H9 (cell line): ENCODE data around the gene COL23A1. TPM values are rescaled to one million over a fixed set of nuclear protein-coding genes. Genes with fewer than 3 reads are reported as not detected.

Source experiments
- DNase-seq: peaks from one replicate; pipeline ENCODE4 v3.0.0-alpha.2; 2017
- H2AFZ ChIP-seq: one replicate; pipeline ENCODE4 v1.6.1; 2013; ENCODE audit warnings: mild to moderate bottlenecking, low read length, control low read depth, moderate library complexity
- H2AK5ac ChIP-seq: 2 replicates; pipeline ENCODE4 v1.6.1; 2013; ENCODE audit warnings: low read length, control low read depth, mixed read lengths; ENCODE audit not compliant: insufficient read length
- H2BK120ac ChIP-seq: one replicate; pipeline ENCODE4 v1.6.1; 2013; ENCODE audit warnings: low read depth, mild to moderate bottlenecking, low read length, control low read depth, inconsistent platforms; ENCODE audit not compliant: poor library complexity, severe bottlenecking
- H2BK12ac ChIP-seq: 2 replicates; pipeline ENCODE4 v1.6.1; 2013; ENCODE audit warnings: low read length, control low read depth, mixed read lengths, low read depth; ENCODE audit not compliant: insufficient read length
- H2BK15ac ChIP-seq: 2 replicates; pipeline ENCODE4 v1.6.1; 2013; ENCODE audit warnings: low read depth, low read length, control low read depth
- H2BK20ac ChIP-seq: one replicate; pipeline ENCODE4 v1.6.1; 2013; ENCODE audit warnings: low read depth, mild to moderate bottlenecking, low read length, control low read depth, inconsistent platforms; ENCODE audit not compliant: poor library complexity, severe bottlenecking
- H2BK5ac ChIP-seq: 2 replicates; pipeline ENCODE4 v1.6.1; 2013; ENCODE audit warnings: low read length, control low read depth, mixed read lengths; ENCODE audit not compliant: insufficient read length
- H3K14ac ChIP-seq: 2 replicates; pipeline ENCODE4 v1.6.1; 2013; ENCODE audit warnings: low read length, control low read depth; ENCODE audit not compliant: insufficient read depth
- H3K18ac ChIP-seq: 2 replicates; pipeline ENCODE4 v1.6.1; 2013; ENCODE audit warnings: low read depth, mild to moderate bottlenecking, mixed read lengths, low read length, control low read depth; ENCODE audit not compliant: insufficient read length
- H3K23ac ChIP-seq: 2 replicates; pipeline ENCODE4 v1.6.1; 2013; ENCODE audit warnings: low read length, control low read depth, mixed read lengths, low read depth; ENCODE audit not compliant: insufficient read length
- H3K23me2 ChIP-seq: 2 replicates; pipeline ENCODE4 v1.6.1; 2013; ENCODE audit warnings: low read depth, mild to moderate bottlenecking, mixed read lengths, low read length, control low read depth; ENCODE audit not compliant: insufficient read length, poor library complexity, severe bottlenecking
- H3K27ac ChIP-seq: 2 replicates; pipeline ENCODE4 v1.5.1; 2013; ENCODE audit warnings: low read length, control low read depth, mixed read lengths, low read depth; ENCODE audit not compliant: insufficient read length
- H3K27me3 ChIP-seq: 2 replicates; pipeline ENCODE4 v1.6.1; 2013; ENCODE audit warnings: low read length, control low read depth, inconsistent platforms; ENCODE audit not compliant: insufficient read depth
- H3K4ac ChIP-seq: 2 replicates; pipeline ENCODE4 v1.6.1; 2013; ENCODE audit warnings: low read depth, mild to moderate bottlenecking, control low read depth, inconsistent platforms, low read length, moderate library complexity
- H3K4me1 ChIP-seq: 2 replicates; pipeline ENCODE4 v1.6.1; 2013; ENCODE audit warnings: low read length, control low read depth, inconsistent platforms; ENCODE audit not compliant: insufficient read depth
- H3K4me2 ChIP-seq: 2 replicates; pipeline ENCODE4 v1.6.1; 2013; ENCODE audit warnings: low read length, control low read depth, mixed read lengths; ENCODE audit not compliant: insufficient read length, insufficient read depth
- H3K56ac ChIP-seq: 2 replicates; pipeline ENCODE4 v1.6.1; 2013; ENCODE audit warnings: low read depth, mild to moderate bottlenecking, mixed read lengths, low read length, control low read depth; ENCODE audit not compliant: insufficient read length
- H3K79me1 ChIP-seq: 2 replicates; pipeline ENCODE4 v1.6.1; 2013; ENCODE audit warnings: low read depth, mild to moderate bottlenecking, moderate library complexity, low read length, control low read depth, inconsistent platforms; ENCODE audit not compliant: insufficient read depth, poor library complexity, severe bottlenecking
- H3K79me2 ChIP-seq: 2 replicates; pipeline ENCODE4 v1.6.1; 2013; ENCODE audit warnings: low read length, control low read depth, inconsistent platforms; ENCODE audit not compliant: insufficient read depth
- H3K9ac ChIP-seq: 2 replicates; pipeline ENCODE4 v1.6.1; 2013; ENCODE audit warnings: low read length, control low read depth, mixed read lengths; ENCODE audit not compliant: insufficient read length; ENCODE audit errors: extremely low read depth
- H3K9me3 ChIP-seq: one replicate; pipeline ENCODE4 v1.6.1; 2013; ENCODE audit warnings: low read depth, low read length, inconsistent platforms; ENCODE audit not compliant: control insufficient read depth
- H3T11ph ChIP-seq: one replicate; pipeline ENCODE4 v1.6.1; 2013; ENCODE audit warnings: mild to moderate bottlenecking, low read length, control low read depth, inconsistent platforms
- H4K20me1 ChIP-seq: one replicate; pipeline ENCODE4 v1.6.1; 2013; ENCODE audit not compliant: control insufficient read depth, insufficient read length, insufficient read depth
- H4K5ac ChIP-seq: 2 replicates; pipeline ENCODE4 v1.6.1; 2013; ENCODE audit warnings: low read depth, mild to moderate bottlenecking, mixed read lengths, low read length, control low read depth; ENCODE audit not compliant: insufficient read length
- H4K8ac ChIP-seq: replicated peaks from 2 replicates; pipeline ENCODE4 v1.6.1; 2013; ENCODE audit warnings: low read length, control low read depth, mixed read lengths, low read depth; ENCODE audit not compliant: insufficient read length
- H4K91ac ChIP-seq: 2 replicates; pipeline ENCODE4 v1.6.1; 2013; ENCODE audit warnings: low read depth, mild to moderate bottlenecking, moderate library complexity, mixed read lengths, low read length, control low read depth; ENCODE audit not compliant: insufficient read length
- H3K27ac Mint-ChIP-seq, 3 experiments: 2 replicates in 2 of 3; 3 replicates in 1 of 3; pipeline ENCODE4 v1.8.0; 2020 to 2021; ENCODE audit warnings: mixed read lengths in 3 of 3, mild to moderate bottlenecking in 1 of 3, moderate library complexity in 1 of 3
- H3K27me3 Mint-ChIP-seq: 2 replicates; pipeline ENCODE4 v1.8.0; 2021; ENCODE audit warnings: low read depth, mild to moderate bottlenecking, moderate library complexity, mixed read lengths
- H3K36me3 Mint-ChIP-seq, 3 experiments: 2 replicates in 2 of 3; 3 replicates in 1 of 3; pipeline ENCODE4 v1.8.0; 2020 to 2021; ENCODE audit warnings: low read depth in 3 of 3, mixed read lengths in 3 of 3; ENCODE audit not compliant: insufficient read depth in 1 of 3
- H3K4me1 Mint-ChIP-seq, 2 experiments: 2 replicates each; pipeline ENCODE4 v1.8.0; 2020; ENCODE audit warnings: mixed read lengths in 2 of 2
- H3K4me3 Mint-ChIP-seq, 2 experiments: 2 replicates in 1 of 2; 3 replicates in 1 of 2; pipeline ENCODE4 v1.8.0; 2020 to 2021; ENCODE audit warnings: mild to moderate bottlenecking in 2 of 2, mixed read lengths in 2 of 2, moderate library complexity in 1 of 2
- H3K9me3 Mint-ChIP-seq, 2 experiments: 2 replicates in 1 of 2; 3 replicates in 1 of 2; pipeline ENCODE4 v1.8.0; 2020; ENCODE audit warnings: mild to moderate bottlenecking in 2 of 2, mixed read lengths in 2 of 2, moderate library complexity in 1 of 2
- WGBS: extraction: QIAGEN DNeasy Blood & Tissue Kit; methylation state at CpG from one replicate; pipeline ENCODE4 v1.1.7; 2013; ENCODE audit warnings: missing lambda C conversion rate, low lambda C conversion rate, mixed read lengths; ENCODE audit not compliant: insufficient read length; ENCODE audit errors: extremely low coverage; 5-methylcytosine and 5-hydroxymethylcytosine counted together
- total RNA-seq: library from RNA; stranded (reverse); gene quantifications from 2 replicates; pipeline ENCODE4 v1.2.1, GENCODE V29; 2021
- TF ChIP-seq, protein P1 (sequence below): fragments of 200-600 bp; sonication (generic); conservative IDR thresholded peaks from 3 replicates; pipeline ENCODE4 v1.8.0; 2021; ENCODE audit warnings: antibody characterized with exemption, mild to moderate bottlenecking

The COL23A1 gene
- total RNA-seq, 1 experiment from 2014 or later = 2.6 TPM

GRCh38 chr5:178191661-178192060 is 398.5 kb downstream of the COL23A1 start:
- Mint-ChIP-seq H3K4me1 (peaks cover 21% of the 10 kb centered on the region in 2 experiments), H3K36me3 (peaks cover 6 to 20% (median 7%) of the 10 kb centered on the region in 3 experiments), H3K4me3 (no peak overlapping the region), H3K27me3 (peaks cover 11% of the 10 kb centered on the region), H3K27ac (no peak overlapping the region), H3K9me3 (peaks cover 21 to 24% of the 10 kb centered on the region in 2 experiments)
- Histone ChIP-seq H3K79me1 (no peaks in the 10 kb centered on the region), H3K23ac (no peak overlapping the region), H2AK5ac (no peak overlapping the region), H3K4me1 (no peaks in the 10 kb centered on the region), H3T11ph (no peak overlapping the region), H4K8ac (no peak overlapping the region), H4K20me1 (no peaks in the 10 kb centered on the region), H2BK12ac (no peak overlapping the region), H3K79me2 (no peaks in the 10 kb centered on the region), H3K56ac (no peak overlapping the region), H2AFZ (no peak overlapping the region), H3K4me2 (no peak overlapping the region), H2BK20ac (no peak overlapping the region), H3K9me3 (no peaks in the 10 kb centered on the region), H2BK5ac (no peak overlapping the region), H3K23me2 (no peaks in the 10 kb centered on the region), H3K27me3 (no peaks in the 10 kb centered on the region), H3K18ac (no peak overlapping the region), H2BK15ac (no peak overlapping the region), H3K9ac (no peak overlapping the region), H4K91ac (no peak overlapping the region), H3K4ac (no peak overlapping the region), H3K14ac (no peak overlapping the region), H4K5ac (no peak overlapping the region), H3K27ac (no peak overlapping the region), H2BK120ac (no peak overlapping the region)
- TF ChIP-seq, protein P1, sequence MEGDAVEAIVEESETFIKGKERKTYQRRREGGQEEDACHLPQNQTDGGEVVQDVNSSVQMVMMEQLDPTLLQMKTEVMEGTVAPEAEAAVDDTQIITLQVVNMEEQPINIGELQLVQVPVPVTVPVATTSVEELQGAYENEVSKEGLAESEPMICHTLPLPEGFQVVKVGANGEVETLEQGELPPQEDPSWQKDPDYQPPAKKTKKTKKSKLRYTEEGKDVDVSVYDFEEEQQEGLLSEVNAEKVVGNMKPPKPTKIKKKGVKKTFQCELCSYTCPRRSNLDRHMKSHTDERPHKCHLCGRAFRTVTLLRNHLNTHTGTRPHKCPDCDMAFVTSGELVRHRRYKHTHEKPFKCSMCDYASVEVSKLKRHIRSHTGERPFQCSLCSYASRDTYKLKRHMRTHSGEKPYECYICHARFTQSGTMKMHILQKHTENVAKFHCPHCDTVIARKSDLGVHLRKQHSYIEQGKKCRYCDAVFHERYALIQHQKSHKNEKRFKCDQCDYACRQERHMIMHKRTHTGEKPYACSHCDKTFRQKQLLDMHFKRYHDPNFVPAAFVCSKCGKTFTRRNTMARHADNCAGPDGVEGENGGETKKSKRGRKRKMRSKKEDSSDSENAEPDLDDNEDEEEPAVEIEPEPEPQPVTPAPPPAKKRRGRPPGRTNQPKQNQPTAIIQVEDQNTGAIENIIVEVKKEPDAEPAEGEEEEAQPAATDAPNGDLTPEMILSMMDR = no peak
- WGBS = no CpG with 5 or more reads among the region's 4 CpGs
- DNase-seq = no peak
